PFSK-1 (cell line): ENCODE results near the gene PVR.

ENCODE experiments used
- FOXP2 ChIP-seq: optimal IDR thresholded peaks from 2 replicates; pipeline ENCODE3; 2011; ENCODE audit warnings: borderline replicate concordance, control low read depth, inconsistent platforms; ENCODE audit not compliant: insufficient read depth; ENCODE audit errors: extremely low read length, extremely low read depth
- POLR2AphosphoS5 ChIP-seq: IDR thresholded peaks from 2 replicates; pipeline ENCODE4 v1.6.1; 2012; ENCODE audit warnings: low read depth, mild to moderate bottlenecking, control low read depth, low read length, moderate library complexity
- SIN3A ChIP-seq: IDR thresholded peaks from 2 replicates; pipeline ENCODE4 v1.6.1; 2012; ENCODE audit warnings: mild to moderate bottlenecking, low read length, moderate library complexity, borderline replicate concordance; ENCODE audit not compliant: insufficient read depth
- TAF1 ChIP-seq: IDR thresholded peaks from 2 replicates; pipeline ENCODE4 v1.6.1; 2012; ENCODE audit warnings: low read length, control low read depth, borderline replicate concordance; ENCODE audit not compliant: insufficient read depth
- TF ChIP-seq, protein P1 (sequence below), 2 experiments: IDR thresholded peaks; 2 replicates each; pipeline versions ENCODE4 v1.6.1 to v1.8.0; 2011 to 2012; ENCODE audit warnings: low read depth in 2 of 2, low read length in 2 of 2, control low read depth in 1 of 2, inconsistent platforms in 1 of 2, mild to moderate bottlenecking in 1 of 2, moderate library complexity in 1 of 2; ENCODE audit not compliant: insufficient read depth in 1 of 2

PVR gene

DNA sequence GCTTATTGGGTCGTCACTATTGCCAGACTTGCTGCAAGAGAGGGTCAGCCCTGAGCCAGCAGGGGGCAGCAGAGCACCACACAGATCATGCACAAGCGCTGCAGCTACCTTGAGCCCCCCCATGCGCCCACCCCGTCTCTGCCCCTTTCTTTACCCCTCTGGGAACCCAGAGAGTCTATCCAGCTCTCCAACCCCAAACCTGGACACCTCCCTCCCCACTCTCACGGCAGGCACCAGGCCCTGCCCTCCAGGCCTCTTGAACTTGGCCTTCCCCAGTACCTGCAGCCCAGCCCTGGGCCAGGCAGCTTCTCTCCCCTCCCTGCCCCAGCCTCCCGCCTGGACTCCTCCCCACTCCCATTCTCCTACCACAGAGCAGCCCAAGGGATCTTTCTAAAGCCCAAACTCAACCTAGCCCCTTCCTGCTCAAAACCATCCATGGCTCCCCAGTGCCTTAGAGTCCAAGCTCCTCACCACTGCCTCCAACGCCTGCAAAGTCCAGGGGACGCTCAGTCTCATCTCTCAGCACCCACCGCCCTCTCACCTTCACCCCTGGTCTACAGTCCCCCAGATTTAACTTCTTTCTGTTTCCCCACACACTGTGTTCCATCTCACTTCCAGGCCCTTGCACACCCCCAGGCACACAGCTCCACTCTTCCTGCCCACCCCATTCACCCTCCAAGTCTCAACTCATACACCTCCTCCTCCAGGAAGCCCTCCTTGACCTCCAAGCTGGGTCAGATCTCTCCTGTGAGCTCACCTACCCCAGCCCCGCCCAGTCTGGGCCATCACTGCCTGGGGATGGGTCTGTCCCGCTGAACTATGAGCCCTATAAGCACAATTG, 45.8 kb downstream of the PVR start:
- TF ChIP-seq POLR2AphosphoS5, result no peak
- TF ChIP-seq, protein P1, sequence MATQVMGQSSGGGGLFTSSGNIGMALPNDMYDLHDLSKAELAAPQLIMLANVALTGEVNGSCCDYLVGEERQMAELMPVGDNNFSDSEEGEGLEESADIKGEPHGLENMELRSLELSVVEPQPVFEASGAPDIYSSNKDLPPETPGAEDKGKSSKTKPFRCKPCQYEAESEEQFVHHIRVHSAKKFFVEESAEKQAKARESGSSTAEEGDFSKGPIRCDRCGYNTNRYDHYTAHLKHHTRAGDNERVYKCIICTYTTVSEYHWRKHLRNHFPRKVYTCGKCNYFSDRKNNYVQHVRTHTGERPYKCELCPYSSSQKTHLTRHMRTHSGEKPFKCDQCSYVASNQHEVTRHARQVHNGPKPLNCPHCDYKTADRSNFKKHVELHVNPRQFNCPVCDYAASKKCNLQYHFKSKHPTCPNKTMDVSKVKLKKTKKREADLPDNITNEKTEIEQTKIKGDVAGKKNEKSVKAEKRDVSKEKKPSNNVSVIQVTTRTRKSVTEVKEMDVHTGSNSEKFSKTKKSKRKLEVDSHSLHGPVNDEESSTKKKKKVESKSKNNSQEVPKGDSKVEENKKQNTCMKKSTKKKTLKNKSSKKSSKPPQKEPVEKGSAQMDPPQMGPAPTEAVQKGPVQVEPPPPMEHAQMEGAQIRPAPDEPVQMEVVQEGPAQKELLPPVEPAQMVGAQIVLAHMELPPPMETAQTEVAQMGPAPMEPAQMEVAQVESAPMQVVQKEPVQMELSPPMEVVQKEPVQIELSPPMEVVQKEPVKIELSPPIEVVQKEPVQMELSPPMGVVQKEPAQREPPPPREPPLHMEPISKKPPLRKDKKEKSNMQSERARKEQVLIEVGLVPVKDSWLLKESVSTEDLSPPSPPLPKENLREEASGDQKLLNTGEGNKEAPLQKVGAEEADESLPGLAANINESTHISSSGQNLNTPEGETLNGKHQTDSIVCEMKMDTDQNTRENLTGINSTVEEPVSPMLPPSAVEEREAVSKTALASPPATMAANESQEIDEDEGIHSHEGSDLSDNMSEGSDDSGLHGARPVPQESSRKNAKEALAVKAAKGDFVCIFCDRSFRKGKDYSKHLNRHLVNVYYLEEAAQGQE (IDR thresholded peaks at IDR 0.05; ENCODE audit: insufficient read depth in 1 of 2, low read depth in 2 of 2, low read length in 2 of 2), result no peak
- peak; percentile 27 for TF ChIP-seq FOXP2
- no peak for TF ChIP-seq TAF1

DNA sequence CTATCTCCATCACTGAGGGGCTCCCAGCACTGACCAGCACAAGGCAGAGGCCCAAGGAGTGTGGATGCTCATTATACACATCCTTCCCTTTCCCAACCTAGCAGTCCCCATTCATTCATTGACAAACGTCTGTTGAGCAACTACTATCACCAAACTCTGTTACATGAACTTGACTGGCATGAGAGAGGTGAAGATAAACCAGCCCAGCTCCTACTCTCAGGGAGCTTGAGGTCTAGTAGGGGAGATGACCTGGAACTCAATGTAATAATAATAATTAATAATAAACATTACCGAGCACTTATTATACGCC, 46.4 kb downstream of the PVR start:
- no peak for TF ChIP-seq SIN3A
- no peak for TF ChIP-seq TAF1
- no peak for TF ChIP-seq POLR2AphosphoS5
- TF ChIP-seq FOXP2, result no peak
- TF ChIP-seq, protein P1 (IDR thresholded peaks at IDR 0.05; ENCODE audit: insufficient read depth in 1 of 2, low read depth in 2 of 2, low read length in 2 of 2), result no peak

DNA sequence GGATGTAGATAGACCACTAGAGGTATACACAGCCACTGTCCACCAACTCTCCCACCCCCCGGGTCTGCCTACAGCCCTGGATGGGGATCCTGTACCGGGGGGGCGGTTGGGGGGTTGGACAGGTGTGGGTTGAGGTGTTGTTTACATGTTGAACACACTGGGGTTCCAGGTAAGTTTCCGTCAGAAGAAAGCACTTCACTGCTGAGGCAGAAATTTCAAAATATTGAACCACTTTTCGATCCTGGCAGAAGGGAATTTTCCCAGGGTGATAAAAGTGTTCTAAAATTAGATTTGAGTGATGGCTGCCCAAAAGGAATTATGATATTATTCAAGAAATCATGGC, 48.6 kb downstream of the PVR start:
- TF ChIP-seq FOXP2 (no peak), POLR2AphosphoS5 (no peak), SIN3A (no peak), TAF1 (no peak)
- TF ChIP-seq, protein P1 (IDR thresholded peaks at IDR 0.05; ENCODE audit: insufficient read depth in 1 of 2, low read depth in 2 of 2, low read length in 2 of 2), result no peak

DNA sequence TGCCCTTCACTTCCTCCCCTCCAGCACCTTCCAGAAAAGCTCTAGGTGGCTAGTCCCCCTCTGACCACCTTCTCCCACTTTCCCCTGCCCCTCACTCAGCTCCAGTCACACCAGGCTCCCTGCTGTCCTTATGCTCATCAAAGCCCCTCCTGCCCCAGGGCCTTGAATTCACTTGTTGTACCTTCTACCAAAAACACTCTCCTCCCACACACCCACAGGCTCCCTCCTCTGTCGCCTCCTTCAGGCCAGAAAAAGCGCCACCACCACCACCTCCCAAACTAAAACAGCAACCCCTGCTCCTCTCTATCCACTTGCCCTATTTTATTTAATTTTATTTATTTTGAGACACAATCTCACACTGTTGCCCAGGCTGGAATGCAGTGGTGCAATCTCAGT, 50.5 kb downstream of the PVR start:
- TF ChIP-seq TAF1, result no peak
- no peak for TF ChIP-seq POLR2AphosphoS5
- TF ChIP-seq, protein P1 (IDR thresholded peaks at IDR 0.05; ENCODE audit: insufficient read depth in 1 of 2, low read depth in 2 of 2, low read length in 2 of 2), result no peak
- TF ChIP-seq SIN3A, result no peak
- TF ChIP-seq FOXP2, result no peak

DNA sequence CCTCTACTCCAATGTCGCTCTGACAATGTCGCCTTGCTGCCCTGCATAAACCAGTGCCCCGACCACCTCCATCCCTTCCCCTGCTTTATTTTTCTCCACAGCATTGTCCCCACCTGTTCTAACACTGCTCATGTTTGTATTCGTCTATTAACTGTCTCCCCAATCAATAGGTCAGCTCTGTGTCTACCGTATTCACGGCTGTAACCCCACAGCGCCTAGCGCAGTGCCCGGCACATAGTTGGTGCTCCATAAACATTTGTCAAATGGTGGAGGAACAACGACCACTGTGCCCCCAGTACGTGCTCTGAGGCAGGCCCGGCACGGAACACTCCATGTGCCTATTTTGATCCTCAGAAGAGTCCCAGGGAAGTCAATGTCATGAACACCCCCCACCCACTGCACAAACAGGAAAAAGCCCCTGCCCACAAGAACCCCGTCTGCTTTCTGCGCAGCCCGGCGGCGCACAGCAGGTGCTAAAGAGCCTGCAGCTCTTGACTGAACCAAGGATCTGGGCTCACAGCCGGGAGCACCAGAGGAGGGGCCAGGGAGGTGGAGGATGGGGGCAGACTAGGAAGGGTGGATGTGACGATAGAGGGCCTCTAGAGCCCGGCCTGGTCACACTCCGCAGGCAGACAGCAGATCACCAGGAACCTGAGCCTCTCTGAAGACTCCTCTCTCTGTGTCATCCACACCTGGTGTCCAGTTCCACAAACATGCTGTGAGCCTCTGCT, 53.4 kb downstream of the PVR start:
- TF ChIP-seq, protein P1 (IDR thresholded peaks at IDR 0.05; ENCODE audit: insufficient read depth in 1 of 2, low read depth in 2 of 2, low read length in 2 of 2), result no peak
- no peak for TF ChIP-seq SIN3A
- no peak for TF ChIP-seq TAF1
- no peak for TF ChIP-seq POLR2AphosphoS5
- TF ChIP-seq FOXP2, result no peak
